GM19099 (cell line): ENCODE data around the gene ARMH1.
A peak's percentile ranks its signal among the peaks of the same experiment; 100 is the strongest.

Experiments used
- POLR2A ChIP-seq: IDR thresholded peaks from 3 replicates; pipeline ENCODE4 v1.6.1; 2011; ENCODE audit warnings: low read depth; ENCODE audit not compliant: insufficient read length; ENCODE audit errors: extremely low read depth

The ARMH1 gene

GRCh38 chr1:44653107-44653964 lies 21.2 kb upstream of the ARMH1 start:
- TF ChIP-seq POLR2A, result no peak

- TF ChIP-seq POLR2A, result no peak
These were observed 19.8 kb upstream of the ARMH1 start for GRCh38 chr1:44654621-44655187.

GRCh38 chr1:44655609-44656008 lies 18.9 kb upstream of the ARMH1 start:
- TF ChIP-seq POLR2A, result no peak

- TF ChIP-seq POLR2A, result no peak
These were observed 14.9 kb upstream of the ARMH1 start for GRCh38 chr1:44659566-44659965.

- no peak for TF ChIP-seq POLR2A
These were observed 14.3 kb upstream of the ARMH1 start for GRCh38 chr1:44660176-44660575.

- TF ChIP-seq POLR2A, result no peak
These were observed 12.5 kb upstream of the ARMH1 start for GRCh38 chr1:44661781-44662682.

GRCh38 chr1:44662683-44663030 lies 11.9 kb upstream of the ARMH1 start:
- no peak for TF ChIP-seq POLR2A

- no peak for TF ChIP-seq POLR2A
These were observed 11.1 kb upstream of the ARMH1 start for GRCh38 chr1:44663417-44663816.

GRCh38 chr1:44664730-44665370 lies 9.7 kb upstream of the ARMH1 start:
- no peak for TF ChIP-seq POLR2A

- no peak for TF ChIP-seq POLR2A
These were observed 3.5 kb upstream of the ARMH1 start for GRCh38 chr1:44670751-44671640.

- TF ChIP-seq POLR2A, result peak; percentile 49
These were observed 2.1 kb upstream of the ARMH1 start for GRCh38 chr1:44672254-44672955.

- TF ChIP-seq POLR2A, result no peak
These were observed 1.4 kb upstream of the ARMH1 start for GRCh38 chr1:44672961-44673674.

- TF ChIP-seq POLR2A, result no peak
These were observed 820 bp upstream of the ARMH1 start for GRCh38 chr1:44673675-44674112.
